HS-27A (cell line): ENCODE results near the gene PTPMT1.

ENCODE experiments used
- DNase-seq: peaks from one replicate; pipeline ENCODE4 v3.0.0-alpha.2; 2012; ENCODE audit warnings: low read depth, missing footprints

The PTPMT1 gene

GRCh38 chr11:47607380-47607779 is 42.0 kb downstream of the PTPMT1 start:
- DNase-seq: no peak

DNA sequence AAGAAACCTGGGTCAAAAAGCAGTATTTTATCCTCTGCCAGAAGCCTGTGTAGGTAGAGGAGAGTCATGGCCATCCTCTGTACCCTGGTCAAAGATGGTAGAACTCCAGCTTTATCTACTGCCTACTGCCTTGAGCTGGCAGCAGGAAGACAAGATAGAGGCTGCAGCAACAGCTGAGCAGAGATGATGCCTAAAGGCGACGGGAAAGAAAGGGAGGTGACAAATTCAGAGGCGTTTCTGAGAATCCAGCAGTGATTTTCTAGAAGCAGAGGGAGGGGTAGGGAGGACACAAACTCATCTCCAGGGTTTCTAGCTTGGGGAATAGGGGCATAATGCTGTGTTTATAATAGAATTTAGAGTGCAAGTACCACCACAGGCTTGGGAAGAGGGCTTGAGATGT is 44.3 kb downstream of the PTPMT1 start:
- no peak for DNase-seq

- DNase-seq: no peak
Measured at GRCh38 chr11:47611348-47611794, 46.0 kb downstream of the PTPMT1 start.

- DNase-seq: no peak
Measured at GRCh38 chr11:47615249-47615648, 49.9 kb downstream of the PTPMT1 start.

DNA sequence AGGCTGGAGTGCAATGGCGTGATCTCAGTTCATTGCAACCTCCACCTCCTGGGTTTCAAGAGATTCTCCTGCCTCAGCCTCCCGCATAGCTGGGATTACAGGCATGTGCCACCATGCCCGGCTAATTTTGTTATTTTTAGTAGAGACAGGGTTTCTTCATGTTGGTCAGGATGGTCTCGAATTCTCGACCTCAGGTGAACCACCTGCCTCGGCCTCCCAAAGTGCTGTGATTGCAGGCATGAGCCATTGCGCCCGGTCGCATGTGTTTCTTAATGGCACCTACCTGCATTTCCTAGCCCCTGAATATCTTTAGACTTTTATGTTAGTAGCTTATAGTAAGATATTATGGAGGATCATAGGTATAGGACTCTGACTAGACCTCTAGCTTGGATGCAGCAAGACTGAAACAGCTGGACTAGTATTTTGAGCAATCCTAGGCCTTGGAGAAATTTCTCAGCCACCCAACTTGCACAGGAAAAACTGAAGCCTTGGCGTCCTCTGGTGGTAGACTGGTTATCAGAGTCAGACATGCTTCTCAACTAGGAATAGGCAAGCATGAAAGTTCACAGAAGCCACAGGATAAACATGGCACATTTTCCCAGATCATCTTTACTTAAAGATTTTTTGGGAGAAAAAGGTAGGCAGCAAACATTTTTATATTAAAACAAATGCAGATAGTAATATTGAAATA is 51.5 kb downstream of the PTPMT1 start:
- DNase-seq: no peak

DNA sequence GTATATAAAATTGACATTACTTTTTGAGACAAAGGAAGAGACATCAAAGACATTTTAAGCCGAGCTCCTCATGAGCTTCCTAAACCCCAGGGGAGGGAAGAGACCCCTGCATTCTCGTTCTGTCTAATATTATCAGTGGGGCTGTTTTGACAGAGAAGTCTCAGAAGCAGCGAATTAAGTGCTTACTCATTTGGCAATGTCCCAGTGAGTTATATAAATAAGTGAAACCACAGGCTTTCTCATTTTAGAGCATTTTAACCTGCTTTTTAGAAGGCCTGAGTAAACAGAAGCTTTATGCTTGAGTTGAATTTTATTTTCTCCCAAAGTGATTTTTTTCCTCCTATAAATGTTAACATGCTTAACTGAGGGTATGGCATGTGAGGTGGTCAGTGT is 52.0 kb downstream of the PTPMT1 start:
- no peak for DNase-seq

GRCh38 chr11:47620836-47621378 is 55.5 kb downstream of the PTPMT1 start:
- no peak for DNase-seq
